ENCODE measurements around the gene SIRPD. TPM values are rescaled to one million over a fixed set of nuclear protein-coding genes. Genes with fewer than 3 reads are reported as not detected.
"Not testable (repeated sequence)": the region's sequence is repeated elsewhere in the genome, so short reads cannot be mapped to it uniquely, and the experiment has no call there.

SIRPD gene
- total and polyA plus RNA-seq, 3 donors from 2014 or later: 19.1 to 91.3 (median 46.7) TPM

- no peak overlapping the region for H3K4me3 ChIP-seq
- H3K9me3 ChIP-seq: no peaks in the 10 kb centered on the region
- H3K4me1 ChIP-seq: no peaks in the 10 kb centered on the region
- H3K27ac ChIP-seq: no peak overlapping the region
- 91 to 95% methylated on average over 8 of the region's 8 CpGs for WGBS, 2 donors
- TF ChIP-seq, protein P1, sequence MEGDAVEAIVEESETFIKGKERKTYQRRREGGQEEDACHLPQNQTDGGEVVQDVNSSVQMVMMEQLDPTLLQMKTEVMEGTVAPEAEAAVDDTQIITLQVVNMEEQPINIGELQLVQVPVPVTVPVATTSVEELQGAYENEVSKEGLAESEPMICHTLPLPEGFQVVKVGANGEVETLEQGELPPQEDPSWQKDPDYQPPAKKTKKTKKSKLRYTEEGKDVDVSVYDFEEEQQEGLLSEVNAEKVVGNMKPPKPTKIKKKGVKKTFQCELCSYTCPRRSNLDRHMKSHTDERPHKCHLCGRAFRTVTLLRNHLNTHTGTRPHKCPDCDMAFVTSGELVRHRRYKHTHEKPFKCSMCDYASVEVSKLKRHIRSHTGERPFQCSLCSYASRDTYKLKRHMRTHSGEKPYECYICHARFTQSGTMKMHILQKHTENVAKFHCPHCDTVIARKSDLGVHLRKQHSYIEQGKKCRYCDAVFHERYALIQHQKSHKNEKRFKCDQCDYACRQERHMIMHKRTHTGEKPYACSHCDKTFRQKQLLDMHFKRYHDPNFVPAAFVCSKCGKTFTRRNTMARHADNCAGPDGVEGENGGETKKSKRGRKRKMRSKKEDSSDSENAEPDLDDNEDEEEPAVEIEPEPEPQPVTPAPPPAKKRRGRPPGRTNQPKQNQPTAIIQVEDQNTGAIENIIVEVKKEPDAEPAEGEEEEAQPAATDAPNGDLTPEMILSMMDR (IDR thresholded peaks at IDR 0.05): no peak
- TF ChIP-seq POLR2A (IDR thresholded peaks at IDR 0.05): no peak
- no peak for DNase-seq
- intact Hi-C loops (cut with DNase I; ENCODE audit: low total_unique reads): no loop called here
- H3K36me3 ChIP-seq (ENCODE audit: low read depth, missing control alignments): no peaks in the 10 kb centered on the region
- no peaks in the 10 kb centered on the region for H3K27me3 ChIP-seq
Observed at GRCh38 chr20:1499528-1500420, 57.7 kb downstream of the SIRPD start.

DNA sequence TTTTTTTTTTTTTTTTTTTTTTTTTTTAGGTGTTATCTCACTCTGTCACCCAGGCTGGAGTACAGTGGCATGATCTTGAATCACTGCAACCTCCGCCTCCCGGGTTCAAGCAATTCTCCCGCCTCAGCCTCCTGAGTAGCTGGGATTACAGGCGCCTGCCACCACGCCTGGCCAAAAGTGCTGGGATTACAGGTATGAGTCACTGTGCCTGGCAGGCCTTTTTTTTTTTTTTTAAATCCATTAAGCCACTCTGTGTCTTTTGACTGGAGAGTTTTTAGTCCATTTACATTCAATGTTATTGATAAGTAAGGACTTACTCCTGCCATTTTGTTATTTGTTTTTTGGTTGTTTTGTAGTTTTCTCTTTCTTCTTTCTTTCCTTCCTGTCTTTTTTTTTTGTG, 60.1 kb downstream of the SIRPD start:
- H3K27ac ChIP-seq; H3K9me3 ChIP-seq; DNase-seq; intact Hi-C loops (cut with DNase I; ENCODE audit: low total_unique reads); H3K4me1 ChIP-seq; H3K36me3 ChIP-seq (ENCODE audit: low read depth, missing control alignments); H3K4me3 ChIP-seq; H3K27me3 ChIP-seq: not testable (repeated sequence)
- WGBS, 2 donors: 93 to 97% methylated on average over 5 of the region's 5 CpGs

DNA sequence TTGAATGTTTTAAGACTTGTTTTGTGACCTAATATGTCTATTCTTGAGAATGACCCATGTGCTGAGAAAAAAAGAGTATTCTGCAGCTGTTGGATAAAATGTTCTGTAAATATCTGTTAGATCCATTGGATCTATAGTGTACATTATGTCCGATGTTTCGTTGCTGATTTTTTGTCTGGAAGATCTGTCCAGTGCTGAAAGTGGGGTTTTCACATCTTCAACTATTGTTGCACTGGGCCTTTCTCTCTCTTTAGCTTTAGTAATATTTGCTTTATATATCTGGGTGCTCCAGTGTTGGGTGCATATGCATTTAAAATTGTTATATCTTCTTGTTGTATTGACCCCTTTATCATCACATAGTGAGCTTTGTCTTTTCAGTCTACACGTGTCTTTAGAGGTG, 60.6 kb downstream of the SIRPD start:
- Histone ChIP-seq H3K9me3 (no peaks in the 10 kb centered on the region), H3K36me3 (ENCODE audit: low read depth, missing control alignments) (no peaks in the 10 kb centered on the region), H3K27ac (no peak overlapping the region), H3K4me1 (no peaks in the 10 kb centered on the region), H3K4me3 (no peak overlapping the region), H3K27me3 (no peaks in the 10 kb centered on the region)
- DNase-seq: no peak
- TF ChIP-seq POLR2A (IDR thresholded peaks at IDR 0.05): no peak
- TF ChIP-seq, protein P1 (IDR thresholded peaks at IDR 0.05): no peak
- intact Hi-C loops (cut with DNase I; ENCODE audit: low total_unique reads): no loop called here
- 83 to 85% methylated on average over 3 of the region's 3 CpGs for WGBS, 2 donors

- Histone ChIP-seq H3K4me1 (no peaks in the 10 kb centered on the region), H3K27ac (no peak overlapping the region), H3K4me3 (no peak overlapping the region), H3K9me3 (no peaks in the 10 kb centered on the region), H3K27me3 (no peaks in the 10 kb centered on the region), H3K36me3 (ENCODE audit: low read depth, missing control alignments) (no peaks in the 10 kb centered on the region)
- no peak for DNase-seq
- no peak for TF ChIP-seq POLR2A (IDR thresholded peaks at IDR 0.05)
- TF ChIP-seq, protein P1 (IDR thresholded peaks at IDR 0.05): no peak
- intact Hi-C loops (cut with DNase I; ENCODE audit: low total_unique reads): no loop called here
- 46 to 47% methylated on average over 3 of the region's 3 CpGs for WGBS, 2 donors
Observed at GRCh38 chr20:1494436-1494835, 63.1 kb downstream of the SIRPD start.

DNA sequence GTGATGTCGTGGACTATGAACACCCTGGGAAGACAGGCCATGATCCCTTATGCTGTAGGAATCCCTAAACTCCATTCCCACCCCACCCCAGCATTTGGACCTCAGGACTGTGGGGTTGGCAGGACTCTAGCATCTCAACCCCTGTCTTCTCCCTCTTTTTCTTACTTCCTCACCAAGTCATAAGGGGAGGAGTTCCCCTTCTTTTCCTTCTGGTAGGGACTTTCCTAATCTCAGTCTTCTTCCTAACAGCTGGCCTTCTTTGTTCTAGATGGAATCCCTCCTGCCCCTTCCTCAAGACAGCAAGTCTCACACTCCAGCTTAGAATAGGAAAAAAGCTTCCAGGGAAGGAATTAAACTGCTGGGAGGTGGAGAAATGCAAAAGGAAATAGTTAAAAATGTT, 64.0 kb downstream of the SIRPD start:
- WGBS, 2 donors: 86 to 94% methylated on average over 1 of the region's 1 CpG
- Histone ChIP-seq H3K27ac (no peak overlapping the region), H3K36me3 (ENCODE audit: low read depth, missing control alignments) (no peaks in the 10 kb centered on the region), H3K4me1 (no peaks in the 10 kb centered on the region), H3K9me3 (no peaks in the 10 kb centered on the region), H3K4me3 (no peak overlapping the region), H3K27me3 (no peaks in the 10 kb centered on the region)
- intact Hi-C loops (cut with DNase I; ENCODE audit: low total_unique reads): no loop called here
- no peak for DNase-seq
- TF ChIP-seq, protein P1 (IDR thresholded peaks at IDR 0.05): no peak
- no peak for TF ChIP-seq POLR2A (IDR thresholded peaks at IDR 0.05)
